IPS-18a (cell line): Measurements from ENCODE around the gene ATP4A.
A peak's percentile ranks its signal among the peaks of the same experiment; 100 is the strongest.

Experiments used
- H3K27ac ChIP-seq: one replicate; pipeline ENCODE4 v1.5.1; 2013; ENCODE audit warnings: low read length
- H3K27me3 ChIP-seq: one replicate; pipeline ENCODE4 v1.6.1; 2013; ENCODE audit warnings: mild to moderate bottlenecking, low read length; ENCODE audit not compliant: control insufficient read depth, insufficient read depth
- H3K36me3 ChIP-seq: one replicate; pipeline ENCODE4 v1.6.1; 2013; ENCODE audit warnings: low read depth, low read length; ENCODE audit not compliant: control insufficient read depth
- H3K4me1 ChIP-seq: one replicate; pipeline ENCODE4 v1.6.1; 2013; ENCODE audit warnings: low read depth, low read length; ENCODE audit not compliant: control insufficient read depth
- H3K4me3 ChIP-seq: one replicate; pipeline ENCODE4 v1.5.1; 2013; ENCODE audit warnings: low read length
- H3K9ac ChIP-seq: one replicate; pipeline ENCODE4 v1.6.1; 2013; ENCODE audit warnings: mild to moderate bottlenecking, low read length, moderate library complexity
- H3K9me3 ChIP-seq: one replicate; pipeline ENCODE4 v1.6.1; 2013; ENCODE audit warnings: low read depth, low read length; ENCODE audit not compliant: control insufficient read depth

ATP4A gene

GRCh38 chr19:35555301-35556005 lies 8.0 kb downstream of the ATP4A start:
- Histone ChIP-seq H3K27ac (no peak overlapping the region), H3K4me3 (no peak overlapping the region), H3K9ac (no peak overlapping the region), H3K36me3 (no peaks in the 10 kb centered on the region), H3K27me3 (peaks cover 16% of the 10 kb centered on the region), H3K9me3 (no peaks in the 10 kb centered on the region), H3K4me1 (peaks cover 3% of the 10 kb centered on the region)

- Histone ChIP-seq H3K4me1 (peaks cover 3% of the 10 kb centered on the region), H3K9me3 (no peaks in the 10 kb centered on the region), H3K27ac (no peak overlapping the region), H3K4me3 (no peak overlapping the region), H3K36me3 (no peaks in the 10 kb centered on the region), H3K27me3 (peaks cover 9% of the 10 kb centered on the region), H3K9ac (no peak overlapping the region)
These were observed 9.4 kb downstream of the ATP4A start for GRCh38 chr19:35554076-35554475.

- Histone ChIP-seq H3K9ac (no peak overlapping the region), H3K4me1 (peaks cover 3% of the 10 kb centered on the region), H3K4me3 (no peak overlapping the region), H3K9me3 (no peaks in the 10 kb centered on the region), H3K36me3 (no peaks in the 10 kb centered on the region), H3K27me3 (peaks cover 3% of the 10 kb centered on the region), H3K27ac (no peak overlapping the region)
These were observed 10.0 kb downstream of the ATP4A start for GRCh38 chr19:35553385-35554000.

GRCh38 chr19:35552534-35553384 lies 10.7 kb downstream of the ATP4A start:
- Histone ChIP-seq H3K4me3 (no peak overlapping the region), H3K4me1 (peaks cover 3% of the 10 kb centered on the region), H3K36me3 (no peaks in the 10 kb centered on the region), H3K9ac (no peak overlapping the region), H3K9me3 (no peaks in the 10 kb centered on the region), H3K27ac (no peak overlapping the region), H3K27me3 (no peaks in the 10 kb centered on the region)

GRCh38 chr19:35551091-35551810 lies 12.2 kb downstream of the ATP4A start:
- no peak overlapping the region for H3K27ac ChIP-seq
- H3K4me1 ChIP-seq: no peaks in the 10 kb centered on the region
- H3K27me3 ChIP-seq: no peaks in the 10 kb centered on the region
- H3K9me3 ChIP-seq: no peaks in the 10 kb centered on the region
- no peak overlapping the region for H3K9ac ChIP-seq
- H3K4me3 ChIP-seq: no peak overlapping the region
- peaks cover 5% of the 10 kb centered on the region for H3K36me3 ChIP-seq

GRCh38 chr19:35549879-35550523 lies 13.5 kb downstream of the ATP4A start:
- Histone ChIP-seq H3K36me3 (peaks cover 5% of the 10 kb centered on the region), H3K27ac (no peak overlapping the region), H3K27me3 (no peaks in the 10 kb centered on the region), H3K9ac (no peak overlapping the region), H3K9me3 (no peaks in the 10 kb centered on the region), H3K4me3 (no peak overlapping the region), H3K4me1 (no peaks in the 10 kb centered on the region)

GRCh38 chr19:35549174-35549788 lies 14.2 kb downstream of the ATP4A start:
- H3K9me3 ChIP-seq: no peaks in the 10 kb centered on the region
- H3K27ac ChIP-seq: no peak overlapping the region
- H3K9ac ChIP-seq: no peak overlapping the region
- H3K4me1 ChIP-seq: peaks cover 3% of the 10 kb centered on the region
- H3K36me3 ChIP-seq: peaks cover 5% of the 10 kb centered on the region
- no peak overlapping the region for H3K4me3 ChIP-seq
- H3K27me3 ChIP-seq: no peaks in the 10 kb centered on the region

- H3K36me3 ChIP-seq: peaks cover 9% of the 10 kb centered on the region
These were observed 16.9 kb downstream of the ATP4A start for GRCh38 chr19:35546532-35546931.

DNA sequence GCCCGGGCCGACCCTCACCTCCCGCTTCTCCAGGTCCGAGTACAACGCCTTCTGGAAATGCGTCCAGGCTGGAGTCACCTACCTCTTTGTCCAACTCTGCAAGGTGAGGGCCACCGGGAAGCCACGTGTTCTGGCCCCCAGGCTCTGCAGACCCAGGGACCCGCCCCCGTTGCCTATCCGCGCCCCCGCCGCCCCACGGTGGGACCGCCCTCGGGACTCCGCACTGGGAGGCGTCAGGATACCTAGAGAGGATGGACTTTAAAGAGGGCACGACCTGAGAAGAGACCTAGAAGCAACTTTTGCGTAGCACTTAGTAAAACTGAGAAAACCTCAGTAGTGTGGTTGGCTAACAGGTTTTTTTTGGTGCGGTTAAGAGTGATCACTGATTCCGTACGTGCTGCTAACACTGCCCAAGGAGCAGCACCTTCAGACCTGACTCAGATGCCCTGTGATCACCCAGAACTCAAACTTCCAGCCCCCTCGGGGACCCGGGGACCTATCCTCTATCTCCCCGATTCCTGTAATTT lies 17.5 kb downstream of the ATP4A start:
- Histone ChIP-seq H3K27me3 (no peaks in the 10 kb centered on the region), H3K4me1 (peaks cover 7% of the 10 kb centered on the region), H3K9me3 (no peaks in the 10 kb centered on the region), H3K9ac (peak overlapping the region; percentile 94), H3K4me3 (peak overlapping the region; percentile 94), H3K27ac (peak overlapping the region; percentile 19), H3K36me3 (peaks cover 10% of the 10 kb centered on the region)

More at GRCh38 chr19:35546532-35546931, 16.9 kb downstream of the ATP4A start:
- H3K9me3 ChIP-seq: no peaks in the 10 kb centered on the region
- peak overlapping the region; percentile 94 for H3K9ac ChIP-seq
- no peaks in the 10 kb centered on the region for H3K27me3 ChIP-seq
- H3K4me1 ChIP-seq: peaks cover 7% of the 10 kb centered on the region
- H3K4me3 ChIP-seq: peak overlapping the region; percentile 94
- H3K27ac ChIP-seq: no peak overlapping the region

DNA sequence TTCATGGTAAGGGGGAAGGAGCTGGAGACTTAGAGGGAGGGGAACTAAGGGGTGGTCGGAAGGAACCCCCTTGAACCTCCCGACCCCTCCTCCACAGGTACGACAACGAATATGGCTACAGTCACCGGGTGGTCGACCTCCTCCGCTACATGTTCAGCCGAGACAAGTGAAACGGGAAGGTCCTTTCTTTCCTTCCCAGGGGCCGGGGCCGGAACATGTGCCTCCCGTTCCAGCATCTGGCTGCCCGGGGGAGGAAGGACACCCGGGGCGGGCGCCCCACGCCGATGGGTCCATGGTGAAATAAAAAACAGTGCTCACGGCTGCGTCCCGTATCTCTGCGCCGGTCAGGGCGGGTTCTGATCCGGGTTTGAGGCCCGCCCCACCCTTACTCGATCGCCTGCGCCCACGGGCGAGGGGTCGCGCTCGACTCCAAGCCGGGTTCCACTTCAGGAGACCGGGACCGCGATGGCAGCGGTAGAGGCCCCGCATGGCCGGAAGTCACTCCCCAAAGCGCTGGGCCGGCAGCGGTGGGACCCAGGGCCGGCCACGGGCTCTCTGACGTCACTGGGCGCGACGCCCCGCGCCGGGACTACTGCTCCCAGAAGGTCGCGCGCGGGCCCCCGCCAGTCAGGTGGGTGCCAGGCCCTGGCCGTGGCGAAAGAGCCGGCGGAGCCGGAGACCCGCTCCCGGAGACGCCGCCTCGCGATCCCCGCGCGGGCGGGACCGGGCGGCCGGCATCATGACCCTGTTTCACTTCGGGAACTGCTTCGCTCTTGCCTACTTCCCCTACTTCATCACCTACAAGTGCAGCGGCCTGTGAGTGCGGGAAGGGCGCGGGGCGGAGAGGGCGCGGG lies 18.2 kb downstream of the ATP4A start, which contains the start of gene TMEM147:
Gene TMEM147, plus strand, starts transcription at position 626 of the 854 bp plus-strand sequence. Its CDS starts 114 bp downstream, at position 740.
- Histone ChIP-seq H3K4me1 (peaks cover 7% of the 10 kb centered on the region), H3K27me3 (no peaks in the 10 kb centered on the region), H3K27ac (peak within 1 kb of the TSS; percentile 73), H3K4me3 (peak within 1 kb of the TSS; percentile 94), H3K9me3 (no peaks in the 10 kb centered on the region), H3K9ac (peak within 1 kb of the TSS; percentile 94), H3K36me3 (peaks cover 10% of the 10 kb centered on the region)
